Activated CD4-positive, CD25-positive, alpha-beta regulatory T cell treated with anti-CD3 and anti-CD28 coated beads, Interleukin-2, amount 50 U/mL, for 16 hours (primary cell): ENCODE results near the gene LINGO1.

Source experiments
- DNase-seq: peaks from one replicate; pipeline ENCODE4 v3.0.0-alpha.2; 2020; ENCODE audit warnings: low read depth, low spot score

LINGO1 gene, protein sequence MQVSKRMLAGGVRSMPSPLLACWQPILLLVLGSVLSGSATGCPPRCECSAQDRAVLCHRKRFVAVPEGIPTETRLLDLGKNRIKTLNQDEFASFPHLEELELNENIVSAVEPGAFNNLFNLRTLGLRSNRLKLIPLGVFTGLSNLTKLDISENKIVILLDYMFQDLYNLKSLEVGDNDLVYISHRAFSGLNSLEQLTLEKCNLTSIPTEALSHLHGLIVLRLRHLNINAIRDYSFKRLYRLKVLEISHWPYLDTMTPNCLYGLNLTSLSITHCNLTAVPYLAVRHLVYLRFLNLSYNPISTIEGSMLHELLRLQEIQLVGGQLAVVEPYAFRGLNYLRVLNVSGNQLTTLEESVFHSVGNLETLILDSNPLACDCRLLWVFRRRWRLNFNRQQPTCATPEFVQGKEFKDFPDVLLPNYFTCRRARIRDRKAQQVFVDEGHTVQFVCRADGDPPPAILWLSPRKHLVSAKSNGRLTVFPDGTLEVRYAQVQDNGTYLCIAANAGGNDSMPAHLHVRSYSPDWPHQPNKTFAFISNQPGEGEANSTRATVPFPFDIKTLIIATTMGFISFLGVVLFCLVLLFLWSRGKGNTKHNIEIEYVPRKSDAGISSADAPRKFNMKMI

DNA sequence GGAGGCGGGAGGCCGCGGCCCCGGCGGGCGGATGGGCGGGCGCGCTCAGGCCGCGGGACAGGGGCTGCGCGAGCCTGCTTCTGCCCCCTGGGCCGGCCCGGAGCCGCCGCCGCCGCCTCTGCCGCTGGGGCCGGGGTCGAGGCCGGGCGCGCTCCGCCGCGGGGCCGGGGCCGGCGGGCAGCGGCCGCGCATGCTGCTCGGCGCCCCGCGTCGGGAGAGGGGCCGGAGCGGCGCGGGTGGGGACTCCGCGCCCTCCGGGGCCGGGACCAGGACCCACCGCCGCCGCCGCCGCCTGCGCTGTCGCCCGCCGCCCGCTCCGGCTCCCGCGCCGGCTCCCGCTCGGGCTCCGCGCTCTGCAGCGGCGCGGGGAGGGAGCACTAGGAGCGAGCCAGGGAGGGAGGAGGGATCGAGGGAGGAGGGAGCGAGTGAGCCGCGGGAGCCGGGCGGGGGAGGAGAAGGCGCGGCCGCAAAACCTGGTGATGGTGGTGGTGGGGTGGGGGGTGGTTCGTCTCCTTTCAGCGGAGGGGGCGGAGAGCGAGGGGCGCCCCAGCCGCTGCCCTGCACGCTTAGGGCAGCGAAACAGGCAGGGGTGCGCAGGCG, at the start of gene LINGO1:
Gene LINGO1, minus strand, starts transcription at position 379 of the 600 bp plus-strand sequence. CDS start 597 bp downstream, outside the sequence.
- DNase-seq, result no peak

DNA sequence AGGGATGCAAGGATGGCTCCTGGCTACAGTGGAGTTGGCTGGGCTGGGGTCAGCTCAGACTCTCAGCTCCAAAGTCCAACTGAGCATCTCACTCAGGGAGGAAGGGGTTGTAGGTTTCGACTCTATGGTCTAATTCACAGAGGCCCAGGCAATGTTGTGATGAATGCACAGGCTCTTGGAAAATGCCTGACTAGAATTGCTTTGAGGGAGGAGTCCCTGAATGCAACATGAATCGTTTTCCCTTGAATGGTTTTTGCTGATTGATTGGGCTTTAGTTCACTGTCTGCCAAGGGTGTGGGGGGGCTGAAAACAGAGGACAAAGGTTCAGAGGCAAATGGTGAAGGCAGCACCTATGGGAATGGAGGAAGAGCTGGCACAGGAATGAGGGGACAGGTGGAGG, 48.6 kb upstream of the LINGO1 start:
- DNase-seq, result no peak

DNA sequence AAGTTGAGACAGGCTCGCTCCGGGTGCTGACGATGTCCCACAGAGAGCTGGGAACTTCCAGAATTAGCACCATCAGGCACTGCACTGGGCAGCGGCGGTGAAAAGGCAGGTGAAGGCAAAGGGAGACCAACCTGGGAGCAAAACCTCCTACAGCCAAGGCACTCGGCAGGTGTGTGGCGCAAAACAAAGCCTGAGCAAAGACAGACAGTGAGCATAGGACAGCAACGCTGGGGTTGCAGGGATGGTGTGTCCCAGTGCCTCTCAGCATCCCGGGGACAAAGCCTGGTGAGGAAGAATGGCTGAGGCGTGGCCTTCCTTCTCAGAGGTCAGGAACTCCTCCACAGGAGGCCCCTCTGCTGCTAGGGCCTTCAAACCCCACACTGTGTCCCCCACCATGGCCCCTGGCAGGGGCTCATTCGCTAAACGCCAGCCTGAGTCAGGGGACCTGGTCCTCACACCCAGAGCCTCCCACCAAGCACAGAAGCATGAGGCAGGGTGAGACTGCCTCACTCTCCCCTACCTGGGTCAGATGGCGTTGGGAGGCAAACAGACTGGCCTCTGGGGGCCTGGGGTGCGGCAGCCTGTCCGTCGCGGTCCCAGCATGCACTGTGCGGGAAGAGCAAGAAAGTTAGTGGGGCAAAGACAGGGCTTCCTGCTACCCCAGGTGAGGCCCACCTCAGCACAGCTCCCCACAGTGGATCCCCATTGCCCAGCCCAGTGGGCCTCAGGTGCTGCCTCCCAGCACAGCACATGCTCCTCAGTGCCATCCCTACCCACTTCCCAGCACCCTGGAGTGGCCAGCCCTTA, 44.1 kb upstream of the LINGO1 start:
- no peak for DNase-seq

DNA sequence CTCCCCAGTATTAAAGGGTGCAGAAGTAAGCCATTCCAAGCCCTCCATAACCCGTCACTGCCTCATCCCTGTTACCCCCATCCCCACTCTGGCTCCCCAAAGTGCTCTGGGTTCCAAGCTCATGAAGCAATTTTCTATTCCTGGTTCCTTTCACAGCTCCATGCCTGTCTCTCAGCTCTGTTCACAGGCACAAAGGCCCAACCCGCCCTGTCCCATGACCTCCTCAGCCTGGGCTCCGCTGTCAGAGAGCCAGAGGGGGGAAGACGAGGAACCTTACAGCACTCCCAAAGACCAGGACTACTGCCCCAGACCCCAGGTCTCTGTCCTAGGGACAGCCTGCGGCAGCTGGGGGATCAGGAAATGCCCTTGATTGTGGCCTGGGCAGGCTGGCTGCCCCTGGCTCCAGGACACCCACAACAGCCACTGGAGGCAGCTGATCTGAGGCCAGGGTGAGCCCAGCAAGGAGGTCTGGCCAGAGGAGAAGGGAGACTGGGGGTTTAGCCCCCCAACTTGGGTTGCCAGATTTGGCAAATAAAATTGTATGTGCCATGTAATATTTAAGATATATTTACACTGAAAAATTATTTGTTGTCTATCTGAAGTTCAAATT, 43.2 kb upstream of the LINGO1 start:
- DNase-seq, result no peak

DNA sequence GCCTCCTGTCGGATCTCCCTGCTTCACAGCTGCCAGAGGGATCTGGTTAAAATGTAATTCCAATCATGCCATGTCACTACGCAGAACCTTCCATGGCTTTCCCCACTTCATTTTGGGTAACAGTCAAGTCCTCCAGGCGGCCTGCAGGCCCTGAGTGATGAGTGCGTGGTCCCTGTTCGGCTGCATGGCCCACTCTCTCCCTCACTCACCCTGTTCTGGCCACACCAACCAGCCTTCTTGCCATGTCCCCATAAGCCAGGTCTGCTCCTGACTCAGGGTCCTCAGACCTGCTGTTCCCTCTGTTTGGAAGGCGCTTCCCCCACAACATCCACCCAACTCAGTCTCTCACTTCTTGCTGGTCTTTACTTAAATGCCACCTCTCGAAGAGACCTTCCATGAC, 41.6 kb upstream of the LINGO1 start:
- DNase-seq, result no peak

DNA sequence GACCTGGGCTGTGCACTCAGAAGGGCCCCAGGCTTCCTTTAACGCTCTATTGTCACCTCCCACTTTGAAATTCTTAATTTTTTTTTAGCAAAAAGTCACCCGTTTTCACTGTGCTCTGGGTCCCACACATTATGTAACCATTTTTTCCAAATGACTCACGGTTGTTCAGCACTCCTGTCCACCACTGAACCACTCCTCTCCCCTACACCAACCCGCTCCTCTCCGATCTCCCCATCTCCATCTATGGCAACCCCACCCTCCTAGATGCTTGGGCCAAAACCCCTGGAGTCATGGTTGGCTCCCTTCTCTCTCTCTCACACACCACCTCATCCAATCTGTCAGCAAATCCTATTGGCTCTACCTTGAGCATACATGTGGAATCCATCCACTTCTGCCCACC, 41.2 kb upstream of the LINGO1 start:
- DNase-seq, result no peak

DNA sequence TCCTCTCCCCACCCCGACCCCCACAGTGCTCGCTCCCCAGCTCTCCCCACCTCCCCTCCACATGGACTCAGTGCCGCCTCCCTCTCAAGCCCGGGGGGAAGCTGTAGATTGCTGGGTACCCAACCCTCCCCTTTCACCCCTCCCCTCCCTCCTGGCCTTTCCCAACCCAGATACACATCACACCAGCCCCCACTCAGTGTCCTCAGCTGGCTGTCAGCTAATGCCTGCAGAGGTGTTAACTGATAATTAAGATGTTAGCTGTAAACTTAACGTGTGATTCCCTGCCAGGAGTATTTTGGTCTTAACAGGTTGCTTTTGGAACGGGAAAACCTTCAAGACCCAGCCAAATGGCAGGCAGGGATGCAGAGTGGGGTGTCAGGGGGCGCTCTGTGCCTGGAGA, 39.4 kb upstream of the LINGO1 start:
- no peak for DNase-seq

DNA sequence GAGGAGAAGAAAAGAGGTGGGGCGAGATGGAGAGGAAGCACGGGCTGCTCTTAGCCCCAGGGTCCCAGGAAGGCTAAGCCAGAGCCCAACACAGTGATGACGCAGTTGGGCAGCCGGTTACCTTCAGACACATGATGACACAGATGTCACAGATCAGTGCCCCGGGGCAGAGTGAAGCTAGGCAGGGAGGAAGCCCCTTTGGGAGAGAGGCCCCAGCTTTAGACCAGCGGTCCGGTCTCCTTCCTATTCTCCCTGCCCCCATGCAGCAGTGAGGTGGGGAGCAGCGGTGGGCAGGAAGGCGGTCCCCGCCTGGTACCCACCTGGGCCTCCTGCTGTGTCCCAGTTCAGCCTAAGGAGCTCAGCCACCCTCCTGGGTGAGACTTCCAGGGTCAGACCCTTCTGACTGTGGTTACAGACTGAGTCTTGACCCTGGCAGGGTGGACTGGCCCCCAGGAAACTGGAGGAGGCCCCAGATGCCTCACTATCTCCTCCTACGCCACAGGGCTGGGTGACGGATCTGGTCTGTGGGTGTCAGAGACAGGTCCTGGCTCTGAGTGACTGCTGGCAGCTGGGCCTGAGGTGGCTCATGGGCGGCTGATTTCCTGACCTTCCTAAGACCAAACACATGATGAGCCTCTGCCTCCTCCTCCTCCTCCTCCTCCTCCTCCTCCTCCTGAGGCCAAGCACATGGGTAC, 38.8 kb upstream of the LINGO1 start:
- DNase-seq, result no peak

DNA sequence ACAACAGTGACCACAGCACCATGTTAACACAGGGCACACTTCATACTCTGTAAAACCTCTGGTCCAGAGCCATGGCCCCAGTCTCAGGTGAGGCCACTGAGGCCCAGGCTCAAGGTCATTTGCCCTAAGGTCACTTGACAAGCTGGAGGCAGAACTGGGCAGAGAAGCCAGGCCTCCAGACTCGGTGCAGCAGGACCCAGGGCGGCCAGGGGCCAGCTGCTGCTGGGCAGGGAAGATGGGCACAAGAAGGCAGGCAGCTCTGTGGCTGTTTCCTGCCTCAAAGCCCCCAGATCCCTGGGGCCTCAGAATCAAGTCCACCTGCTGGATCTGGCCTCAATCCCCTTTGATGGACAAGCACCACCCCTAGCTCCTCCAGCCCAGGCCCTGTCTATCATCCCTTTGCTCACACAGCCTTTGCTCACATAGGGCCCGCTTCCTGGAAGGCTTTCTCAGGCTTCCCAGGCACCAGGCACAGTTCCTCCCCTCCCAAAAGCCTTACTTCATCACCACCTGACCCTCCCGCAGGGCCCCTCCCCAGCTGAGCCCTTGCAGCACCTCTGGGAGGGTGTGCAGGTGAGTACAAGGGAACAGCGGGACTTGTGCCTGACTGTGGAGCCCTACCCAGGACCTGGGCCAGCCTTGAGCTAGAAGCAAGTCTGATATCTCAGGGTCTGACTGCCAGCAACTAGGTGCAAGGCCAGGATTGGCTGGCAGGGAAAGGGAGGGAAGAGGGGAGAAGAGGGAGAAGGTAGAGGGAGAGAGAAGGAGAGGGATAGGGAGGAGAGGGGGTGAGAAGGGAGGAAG, 38.0 kb upstream of the LINGO1 start:
- no peak for DNase-seq

DNA sequence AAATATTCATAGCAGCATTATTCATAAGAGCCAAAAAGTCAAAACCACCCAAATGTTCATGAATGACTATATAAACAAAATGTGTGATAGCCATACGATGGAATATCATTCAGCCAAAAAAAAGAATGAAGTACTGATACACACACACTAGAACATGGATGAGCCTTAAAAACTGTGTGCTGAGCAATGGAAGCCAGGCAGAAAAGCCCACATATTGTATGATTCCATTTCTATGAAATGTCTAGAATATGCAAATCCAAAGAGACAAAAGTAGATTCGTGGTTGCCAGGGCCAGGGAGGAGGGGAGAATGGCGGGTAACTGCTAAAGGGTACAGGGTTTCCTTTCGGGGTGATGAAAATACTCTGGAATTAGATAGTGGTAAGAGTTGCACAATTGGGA, 37.2 kb upstream of the LINGO1 start:
- no peak for DNase-seq

DNA sequence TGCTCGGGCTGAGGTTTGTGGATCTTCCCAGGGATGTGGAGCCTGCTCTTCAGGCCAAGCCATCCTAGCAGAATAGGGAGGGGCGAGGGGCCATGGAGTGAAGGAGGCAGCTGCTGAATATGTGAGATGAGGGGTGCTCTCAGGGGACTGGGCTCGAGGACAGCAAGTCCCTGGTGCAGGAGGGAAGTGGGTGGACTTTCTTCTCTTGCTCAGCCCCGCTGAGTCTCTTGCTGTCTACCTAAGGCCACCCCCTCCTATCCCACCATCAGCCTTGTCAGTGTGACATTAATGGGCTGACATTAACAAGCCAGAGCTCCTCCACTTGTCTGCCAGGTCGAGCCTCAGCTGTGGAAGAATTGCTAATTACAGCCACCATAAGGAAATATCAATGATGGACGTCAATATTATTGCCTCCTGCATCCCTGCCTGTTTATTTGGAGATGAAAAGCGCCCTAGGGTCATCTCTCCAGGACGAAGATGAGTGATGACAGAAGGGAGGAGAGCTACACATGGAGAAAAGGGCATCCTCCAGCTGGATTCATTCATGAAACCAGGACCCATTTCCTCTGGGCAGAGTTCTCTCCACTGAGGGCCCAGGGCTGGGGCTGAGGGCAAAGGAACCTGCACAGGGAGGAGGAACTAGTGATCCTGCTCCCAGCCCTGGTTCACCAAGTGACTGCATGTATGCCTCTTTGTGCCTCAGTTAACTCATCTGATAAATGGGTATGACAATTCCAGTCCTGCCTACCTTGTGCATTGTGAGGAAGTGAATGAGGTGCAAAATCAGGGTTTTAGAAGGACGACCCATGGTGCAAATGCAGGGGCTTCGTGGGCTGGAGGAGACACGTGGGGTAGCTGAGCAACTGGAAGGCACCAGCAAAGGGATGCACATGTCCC, 34.9 kb upstream of the LINGO1 start:
- no peak for DNase-seq

DNA sequence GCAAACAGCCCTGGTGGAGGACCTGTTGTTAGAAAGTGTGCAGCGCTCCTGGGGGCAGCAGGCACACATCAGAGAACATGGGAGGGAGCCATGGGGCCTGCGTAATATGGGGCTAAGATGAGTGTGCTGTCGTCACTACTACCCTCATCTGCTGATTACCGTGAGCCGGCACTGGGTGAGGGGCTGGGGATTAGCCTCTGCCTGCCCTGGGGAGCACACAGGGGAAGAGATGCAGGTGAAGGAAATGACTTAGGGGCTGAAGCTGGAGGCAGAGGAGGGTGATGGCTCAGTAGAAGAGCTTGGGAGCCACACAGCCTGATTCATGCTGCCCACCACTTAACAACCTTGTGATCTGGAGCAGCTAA, 33.6 kb upstream of the LINGO1 start:
- DNase-seq, result no peak

DNA sequence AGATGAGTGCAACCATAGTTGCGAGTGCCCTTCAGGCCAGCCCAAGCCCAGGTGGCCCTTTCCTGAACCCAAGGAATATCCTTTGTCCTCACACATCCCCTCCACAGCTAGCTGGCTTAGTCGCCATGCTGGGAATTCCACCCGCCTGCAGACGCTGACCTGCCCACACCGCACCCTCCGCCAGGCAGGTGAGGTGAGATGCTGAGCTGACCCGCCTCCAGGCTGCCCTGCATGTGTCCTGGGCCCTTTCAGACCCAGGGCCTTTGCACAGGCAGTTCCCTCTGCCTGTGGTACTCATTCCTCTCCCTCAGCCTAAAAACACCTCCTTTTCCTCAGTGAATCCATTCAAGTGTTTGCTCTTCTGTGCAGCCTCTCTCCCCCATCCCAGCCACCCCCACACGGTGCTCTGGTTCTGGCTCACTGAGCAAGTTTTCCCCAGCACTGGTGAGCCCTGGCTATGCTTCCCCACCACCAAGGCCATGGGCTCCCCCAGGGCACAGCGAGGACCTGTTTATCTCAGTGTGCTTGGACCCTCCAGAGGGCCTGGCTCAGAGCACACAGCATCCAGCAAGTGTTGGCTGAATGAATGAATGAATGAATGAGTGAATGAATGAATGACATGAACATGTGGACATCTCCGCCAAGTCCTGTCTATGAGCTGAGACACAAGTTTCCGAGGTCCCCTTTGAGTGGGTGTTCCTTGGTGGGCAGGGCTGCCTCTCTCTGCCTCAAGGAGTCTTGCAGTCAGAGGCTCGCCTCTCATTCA, 33.0 kb upstream of the LINGO1 start:
- DNase-seq, result no peak

DNA sequence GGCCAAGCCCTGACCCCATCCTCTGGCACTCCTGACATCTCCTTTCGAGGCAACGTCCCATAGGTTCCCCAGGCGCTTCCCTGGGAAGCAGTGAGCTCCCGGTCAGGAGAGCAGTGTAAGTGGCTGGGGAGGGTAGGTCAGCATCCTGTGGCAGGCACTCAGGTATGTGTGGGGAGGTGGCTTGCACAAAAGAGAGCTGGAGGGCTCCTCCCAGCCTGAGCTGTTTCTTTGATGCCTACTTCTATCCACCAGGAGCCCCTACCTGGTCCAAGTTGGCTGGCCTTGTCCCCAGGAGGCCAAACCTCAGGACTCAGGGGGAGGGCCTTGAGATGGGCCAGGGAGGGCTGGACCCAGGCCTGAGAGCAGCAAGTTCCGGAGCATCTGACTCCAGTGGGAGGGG, 31.7 kb upstream of the LINGO1 start:
- DNase-seq, result no peak

DNA sequence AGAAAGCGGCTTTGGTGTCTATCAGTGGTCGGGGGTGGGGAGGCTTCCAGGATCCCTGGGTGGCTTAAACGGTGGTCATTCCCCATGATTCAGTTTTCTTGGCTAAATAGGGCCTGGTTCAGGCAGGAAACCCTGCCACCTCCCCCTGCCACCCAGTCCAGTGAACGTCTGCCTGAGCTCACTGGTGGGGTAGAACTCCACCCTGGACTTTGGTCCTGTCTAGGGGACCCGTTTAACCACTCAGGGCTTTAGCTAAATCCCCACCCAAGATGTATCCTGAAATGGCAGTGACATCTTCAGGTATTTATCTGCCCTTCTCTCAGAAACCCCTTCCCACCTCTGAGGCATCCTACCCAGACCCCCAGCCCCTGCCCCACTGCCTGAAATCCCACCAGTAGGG, 30.5 kb upstream of the LINGO1 start:
- DNase-seq, result no peak

DNA sequence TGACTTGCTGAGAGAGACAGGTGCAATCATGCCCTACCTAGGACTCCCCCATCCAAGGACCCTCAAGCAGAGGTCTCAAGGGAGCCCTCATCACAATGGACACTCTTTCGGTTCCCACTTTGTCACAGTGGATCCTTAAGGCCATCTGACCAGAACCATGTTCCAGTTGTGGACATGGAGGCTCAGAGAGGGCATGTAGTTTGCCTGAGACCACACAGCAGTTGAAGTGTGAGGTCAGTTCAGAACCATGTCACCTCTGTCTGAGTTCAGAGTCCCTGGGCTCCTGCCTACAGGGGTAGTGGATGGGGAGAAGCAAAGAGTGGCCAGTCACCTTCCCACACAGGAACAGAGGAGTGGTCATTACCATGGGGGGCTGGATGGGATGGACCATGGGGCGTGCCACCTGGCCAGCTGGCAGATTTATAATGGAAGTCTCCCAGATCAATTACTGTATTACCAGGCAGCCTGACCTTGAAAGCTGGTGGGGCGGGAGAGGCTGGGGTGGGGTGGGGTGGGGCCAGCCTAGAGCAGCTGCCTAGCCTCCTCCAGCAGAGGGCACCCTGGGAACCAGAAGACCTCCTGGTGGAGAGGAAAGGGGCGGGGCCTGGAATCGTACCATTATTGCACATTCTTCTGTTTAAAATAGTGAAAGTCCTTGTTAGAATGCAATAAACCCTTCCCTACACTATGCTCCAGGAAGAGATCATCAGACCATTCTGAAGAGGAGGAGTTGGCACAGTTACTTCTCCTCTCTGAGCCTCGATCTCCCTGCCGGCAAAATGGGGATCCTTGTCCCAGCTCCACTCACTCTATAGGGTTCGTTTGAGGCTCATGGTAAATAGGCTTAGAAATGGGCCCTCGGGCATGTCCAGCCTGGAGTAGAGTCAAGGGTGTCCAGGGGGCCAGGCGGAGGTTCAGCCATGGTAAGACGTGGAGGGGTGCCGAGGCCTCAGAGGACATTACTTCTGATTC, 26.9 kb upstream of the LINGO1 start:
- DNase-seq, result no peak

DNA sequence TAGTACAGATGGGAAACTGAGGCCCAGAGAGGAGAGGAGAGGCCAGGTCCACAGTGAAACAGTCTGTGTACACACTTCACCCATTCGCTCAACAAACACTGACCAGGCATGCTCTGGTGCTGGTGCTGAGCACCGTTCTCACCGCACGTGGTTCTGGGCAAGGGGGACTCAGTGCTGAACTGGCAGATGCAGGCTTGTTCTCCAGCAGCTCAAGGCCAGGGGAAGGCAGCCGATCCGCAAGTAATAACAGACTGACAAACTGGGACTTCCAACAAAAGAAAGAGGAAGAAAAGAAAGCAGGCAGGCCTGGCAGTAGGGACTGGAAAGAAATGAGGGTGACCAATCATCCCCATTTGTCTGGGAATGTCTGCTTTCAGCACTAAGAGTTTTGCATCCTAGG, 25.6 kb upstream of the LINGO1 start:
- no peak for DNase-seq
